SK-N-SH treated with all-trans-retinoic acid at 6 μM for 48 hours (cell line): ENCODE results near the gene ATP13A5.

ENCODE experiments used
- ATAC-seq: fragments of 200-7000 bp; cut with Tn5 transposase; 3 replicates; pipeline ENCODE4 v1.9.1; 2020; ENCODE audit warnings: mild to moderate bottlenecking, moderate library complexity
- ARNTL ChIP-seq: fragments of 450-650 bp; formaldehyde crosslinking; IDR thresholded peaks from 2 replicates; pipeline ENCODE4 v1.5.0; 2020; ENCODE audit warnings: low read depth, mild to moderate bottlenecking, moderate library complexity, borderline replicate concordance
- BACH2 ChIP-seq: fragments of 250-450 bp; sonication (Bioruptor Pico); IDR thresholded peaks from 2 replicates; pipeline ENCODE4 v1.9.0; 2021; ENCODE audit warnings: mild to moderate bottlenecking, borderline replicate concordance
- CREB5 ChIP-seq: fragments of 250-450 bp; sonication (Bioruptor Pico); IDR thresholded peaks from 2 replicates; pipeline ENCODE4 v1.5.1; 2020; ENCODE audit warnings: low read depth, mild to moderate bottlenecking, moderate library complexity
- CSRNP3 ChIP-seq: fragments of 250-450 bp; sonication (Bioruptor Pico); IDR thresholded peaks from 2 replicates; pipeline ENCODE4 v1.5.1; 2021; ENCODE audit warnings: mild to moderate bottlenecking, moderate library complexity
- ESRRG ChIP-seq: fragments of 250-450 bp; sonication (Bioruptor Pico); IDR thresholded peaks from 2 replicates; pipeline ENCODE4 v1.6.1; 2021; ENCODE audit warnings: mild to moderate bottlenecking
- GLIS3 ChIP-seq: fragments of 250-450 bp; sonication (Bioruptor Pico); IDR thresholded peaks from 2 replicates; pipeline ENCODE4 v1.5.0; 2020; ENCODE audit warnings: mild to moderate bottlenecking, moderate library complexity
- ISL1 ChIP-seq: fragments of 250-450 bp; sonication (Bioruptor Pico); IDR thresholded peaks from 2 replicates; pipeline ENCODE4 v2.1.2; 2022; ENCODE audit warnings: mild to moderate bottlenecking, moderate library complexity
- OSR1 ChIP-seq: fragments of 250-450 bp; sonication (Bioruptor Pico); IDR thresholded peaks from 2 replicates; pipeline ENCODE4 v1.8.0; 2022; ENCODE audit warnings: moderate library complexity, mild to moderate bottlenecking, inconsistent platforms
- POU6F1 ChIP-seq: fragments of 250-450 bp; sonication (Bioruptor Pico); IDR thresholded peaks from 2 replicates; pipeline ENCODE4 v1.8.0; 2021; ENCODE audit warnings: low read depth, mild to moderate bottlenecking, moderate library complexity, borderline replicate concordance
- PPARA ChIP-seq: fragments of 250-450 bp; sonication (Bioruptor Pico); IDR thresholded peaks from 2 replicates; pipeline ENCODE4 v1.5.0; 2020; ENCODE audit warnings: mild to moderate bottlenecking, borderline replicate concordance
- RARB ChIP-seq: fragments of 250-450 bp; sonication (Bioruptor Pico); IDR thresholded peaks from 2 replicates; pipeline ENCODE4 v1.8.0; 2021; ENCODE audit warnings: mild to moderate bottlenecking, moderate library complexity
- SNAI2 ChIP-seq: fragments of 250-450 bp; sonication (Bioruptor Pico); IDR thresholded peaks from 2 replicates; pipeline ENCODE4 v1.5.0; 2020; ENCODE audit warnings: mild to moderate bottlenecking, moderate library complexity
- TCF4 ChIP-seq: fragments of 250-450 bp; sonication (Bioruptor Pico); IDR thresholded peaks from 2 replicates; pipeline ENCODE4 v1.8.0; 2021; ENCODE audit warnings: mild to moderate bottlenecking, moderate library complexity, borderline replicate concordance
- TOX ChIP-seq: fragments of 250-450 bp; sonication (Bioruptor Pico); IDR thresholded peaks from 2 replicates; pipeline ENCODE4 v1.8.0; 2021; ENCODE audit warnings: mild to moderate bottlenecking, moderate library complexity, borderline replicate concordance
- ZC3H10 ChIP-seq: fragments of 250-450 bp; sonication (Bioruptor Pico); IDR thresholded peaks from 2 replicates; pipeline ENCODE4 v1.5.1; 2021; ENCODE audit warnings: mild to moderate bottlenecking, moderate library complexity
- ZFP3 ChIP-seq: fragments of 250-450 bp; sonication (Bioruptor Pico); IDR thresholded peaks from 2 replicates; pipeline ENCODE4 v1.5.0; 2020; ENCODE audit warnings: mild to moderate bottlenecking, moderate library complexity
- ZFP30 ChIP-seq: fragments of 450-650 bp; formaldehyde crosslinking; IDR thresholded peaks from 2 replicates; pipeline ENCODE4 v1.5.0; 2022; ENCODE audit warnings: mild to moderate bottlenecking, moderate library complexity
- ZNF565 ChIP-seq: fragments of 450-650 bp; formaldehyde crosslinking; conservative IDR thresholded peaks from 2 replicates; pipeline ENCODE4 v1.5.0; 2020; ENCODE audit warnings: low read depth, mild to moderate bottlenecking, moderate library complexity
- ZNF70 ChIP-seq: fragments of 450-650 bp; formaldehyde crosslinking; IDR thresholded peaks from 2 replicates; pipeline ENCODE4 v1.5.0; 2020; ENCODE audit warnings: mild to moderate bottlenecking, moderate library complexity
- TF ChIP-seq, protein P1 (sequence below): fragments of 250-450 bp; sonication (Bioruptor Pico); IDR thresholded peaks from 2 replicates; pipeline ENCODE4 v1.8.0; 2020; ENCODE audit warnings: mild to moderate bottlenecking, moderate library complexity, borderline replicate concordance
- TF ChIP-seq, protein P2 (sequence below): fragments of 250-450 bp; sonication (Bioruptor Pico); IDR thresholded peaks from 2 replicates; pipeline ENCODE4 v1.5.0; 2020; ENCODE audit warnings: mild to moderate bottlenecking, moderate library complexity

Gene ATP13A5

DNA sequence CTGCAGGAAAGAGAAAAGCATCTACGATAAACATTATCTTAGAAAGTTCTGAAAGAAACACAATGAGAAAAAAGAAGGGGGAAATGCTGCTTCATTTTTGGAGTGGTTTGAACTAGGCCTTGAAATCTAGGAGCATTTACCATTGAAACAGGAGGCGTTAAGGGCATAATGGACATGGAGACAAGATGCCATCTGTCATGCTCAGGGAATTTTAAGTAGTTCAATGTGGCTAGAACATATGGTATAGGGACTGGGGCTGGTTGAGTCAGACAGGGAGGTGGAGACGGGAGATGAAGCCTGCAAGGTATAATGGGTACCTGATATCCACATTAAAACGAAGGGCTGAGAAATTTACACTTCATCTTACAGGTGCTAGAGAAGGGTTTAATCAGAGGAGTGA lies 147.9 kb downstream of the ATP13A5 start (continued):
- TF ChIP-seq, protein P1, sequence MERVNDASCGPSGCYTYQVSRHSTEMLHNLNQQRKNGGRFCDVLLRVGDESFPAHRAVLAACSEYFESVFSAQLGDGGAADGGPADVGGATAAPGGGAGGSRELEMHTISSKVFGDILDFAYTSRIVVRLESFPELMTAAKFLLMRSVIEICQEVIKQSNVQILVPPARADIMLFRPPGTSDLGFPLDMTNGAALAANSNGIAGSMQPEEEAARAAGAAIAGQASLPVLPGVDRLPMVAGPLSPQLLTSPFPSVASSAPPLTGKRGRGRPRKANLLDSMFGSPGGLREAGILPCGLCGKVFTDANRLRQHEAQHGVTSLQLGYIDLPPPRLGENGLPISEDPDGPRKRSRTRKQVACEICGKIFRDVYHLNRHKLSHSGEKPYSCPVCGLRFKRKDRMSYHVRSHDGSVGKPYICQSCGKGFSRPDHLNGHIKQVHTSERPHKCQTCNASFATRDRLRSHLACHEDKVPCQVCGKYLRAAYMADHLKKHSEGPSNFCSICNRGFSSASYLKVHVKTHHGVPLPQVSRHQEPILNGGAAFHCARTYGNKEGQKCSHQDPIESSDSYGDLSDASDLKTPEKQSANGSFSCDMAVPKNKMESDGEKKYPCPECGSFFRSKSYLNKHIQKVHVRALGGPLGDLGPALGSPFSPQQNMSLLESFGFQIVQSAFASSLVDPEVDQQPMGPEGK: no peak

- TF ChIP-seq GLIS3: no peak
- no peak for TF ChIP-seq TCF4 (CRISPR knock-in tag)
- no peak for TF ChIP-seq ZFP30 (CRISPR knock-in tag)
- no peak for TF ChIP-seq ZNF565
- no peak for TF ChIP-seq ZFP3 (CRISPR knock-in tag)
- TF ChIP-seq CSRNP3 (CRISPR knock-in tag): no peak
- ATAC-seq: no peak
These were observed 148.6 kb downstream of the ATP13A5 start for GRCh38 chr3:193229851-193230420.

DNA sequence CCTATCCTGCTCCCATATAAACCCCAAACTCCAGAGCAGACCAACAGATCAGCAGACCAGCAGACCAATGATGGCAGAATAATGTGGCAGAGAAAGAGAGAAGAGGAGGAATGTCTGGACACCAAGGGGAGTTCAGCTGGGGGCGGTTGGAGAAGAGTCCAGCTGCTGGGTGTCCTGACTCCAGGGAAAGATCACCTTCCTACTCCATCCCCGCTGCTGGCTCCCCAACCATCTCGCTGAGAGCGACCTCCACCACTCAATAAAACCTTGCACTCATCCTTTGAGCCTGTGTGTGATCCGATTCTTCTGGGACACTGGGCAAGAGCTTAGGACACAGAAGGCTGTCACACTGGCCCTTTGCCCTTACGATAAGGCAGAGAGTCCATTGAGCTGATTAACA lies 150.3 kb downstream of the ATP13A5 start:
- ATAC-seq: no peak
- TF ChIP-seq SNAI2 (CRISPR knock-in tag) (no peak), POU6F1 (CRISPR knock-in tag) (no peak), BACH2 (CRISPR knock-in tag) (no peak), CREB5 (CRISPR knock-in tag) (no peak), CSRNP3 (CRISPR knock-in tag) (no peak), ZFP3 (CRISPR knock-in tag) (no peak), RARB (CRISPR knock-in tag) (no peak), OSR1 (CRISPR knock-in tag) (no peak), ZC3H10 (CRISPR knock-in tag) (no peak), ESRRG (CRISPR knock-in tag) (no peak), ARNTL (no peak), ZNF565 (no peak), ZNF70 (CRISPR knock-in tag) (no peak), ISL1 (CRISPR knock-in tag) (no peak), PPARA (CRISPR knock-in tag) (no peak), TOX (CRISPR knock-in tag) (no peak)
- TF ChIP-seq, protein P2, sequence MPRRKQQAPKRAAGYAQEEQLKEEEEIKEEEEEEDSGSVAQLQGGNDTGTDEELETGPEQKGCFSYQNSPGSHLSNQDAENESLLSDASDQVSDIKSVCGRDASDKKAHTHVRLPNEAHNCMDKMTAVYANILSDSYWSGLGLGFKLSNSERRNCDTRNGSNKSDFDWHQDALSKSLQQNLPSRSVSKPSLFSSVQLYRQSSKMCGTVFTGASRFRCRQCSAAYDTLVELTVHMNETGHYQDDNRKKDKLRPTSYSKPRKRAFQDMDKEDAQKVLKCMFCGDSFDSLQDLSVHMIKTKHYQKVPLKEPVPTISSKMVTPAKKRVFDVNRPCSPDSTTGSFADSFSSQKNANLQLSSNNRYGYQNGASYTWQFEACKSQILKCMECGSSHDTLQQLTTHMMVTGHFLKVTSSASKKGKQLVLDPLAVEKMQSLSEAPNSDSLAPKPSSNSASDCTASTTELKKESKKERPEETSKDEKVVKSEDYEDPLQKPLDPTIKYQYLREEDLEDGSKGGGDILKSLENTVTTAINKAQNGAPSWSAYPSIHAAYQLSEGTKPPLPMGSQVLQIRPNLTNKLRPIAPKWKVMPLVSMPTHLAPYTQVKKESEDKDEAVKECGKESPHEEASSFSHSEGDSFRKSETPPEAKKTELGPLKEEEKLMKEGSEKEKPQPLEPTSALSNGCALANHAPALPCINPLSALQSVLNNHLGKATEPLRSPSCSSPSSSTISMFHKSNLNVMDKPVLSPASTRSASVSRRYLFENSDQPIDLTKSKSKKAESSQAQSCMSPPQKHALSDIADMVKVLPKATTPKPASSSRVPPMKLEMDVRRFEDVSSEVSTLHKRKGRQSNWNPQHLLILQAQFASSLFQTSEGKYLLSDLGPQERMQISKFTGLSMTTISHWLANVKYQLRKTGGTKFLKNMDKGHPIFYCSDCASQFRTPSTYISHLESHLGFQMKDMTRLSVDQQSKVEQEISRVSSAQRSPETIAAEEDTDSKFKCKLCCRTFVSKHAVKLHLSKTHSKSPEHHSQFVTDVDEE (CRISPR knock-in tag): no peak
- TF ChIP-seq, protein P1: no peak
